ENCODE results near the gene ETV3. TPM values are rescaled to one million over a fixed set of nuclear protein-coding genes. Genes with fewer than 3 reads are reported as not detected.
A peak's percentile ranks its signal among the peaks of the same experiment; 100 is the strongest.
"Not testable (repeated sequence)": the region's sequence is repeated elsewhere in the genome, so short reads cannot be mapped to it uniquely, and the experiment has no call there.

The ETV3 gene
- total RNA-seq, 1 donor from 2014 or later: 6.0 TPM

- ATAC-seq (no peak), DNase-seq (ENCODE audit: low spot score) (no peak)
These were observed 24.6 kb downstream of the ETV3 start for GRCh38 chr1:157113631-157114030.

GRCh38 chr1:157113106-157113505, 25.1 kb downstream of the ETV3 start:
- ATAC-seq: peak; percentile 30
- no peak for DNase-seq (ENCODE audit: low spot score)

- DNase-seq (ENCODE audit: low spot score) (peak; percentile 27), ATAC-seq (no peak)
These were observed 25.9 kb downstream of the ETV3 start for GRCh38 chr1:157112186-157112867.

- DNase-seq (ENCODE audit: low spot score) (peak; percentile 18), ATAC-seq (no peak)
These were observed 26.6 kb downstream of the ETV3 start for GRCh38 chr1:157111396-157112165.

- DNase-seq (ENCODE audit: low spot score) (peak; percentile 23), ATAC-seq (no peak)
These were observed 27.5 kb downstream of the ETV3 start for GRCh38 chr1:157110686-157111085.

GRCh38 chr1:157110003-157110402, 28.2 kb downstream of the ETV3 start:
- ATAC-seq (no peak), DNase-seq (ENCODE audit: low spot score) (peak; percentile 33)

- DNase-seq (ENCODE audit: low spot score) (peak; percentile 3), ATAC-seq (no peak)
These were observed 29.7 kb downstream of the ETV3 start for GRCh38 chr1:157108448-157108847.

- ATAC-seq: no peak
These were observed 30.5 kb downstream of the ETV3 start for GRCh38 chr1:157107702-157108101.

GRCh38 chr1:157106813-157107189, 31.4 kb downstream of the ETV3 start:
- DNase-seq (ENCODE audit: low spot score) (no peak), ATAC-seq (no peak)

More at GRCh38 chr1:157107702-157108101, 30.5 kb downstream of the ETV3 start:
- DNase-seq (ENCODE audit: low spot score): no peak

- DNase-seq (ENCODE audit: low spot score): no peak
- peak; percentile 48 for ATAC-seq
These were observed 32.0 kb downstream of the ETV3 start for GRCh38 chr1:157105988-157106812.

GRCh38 chr1:157105298-157105987, 32.8 kb downstream of the ETV3 start:
- DNase-seq (ENCODE audit: low spot score) (no peak), ATAC-seq (no peak)

- no peak for ATAC-seq
These were observed 33.4 kb downstream of the ETV3 start for GRCh38 chr1:157104598-157105293.

GRCh38 chr1:157103268-157103667, 34.9 kb downstream of the ETV3 start:
- DNase-seq (ENCODE audit: low spot score): no peak
- ATAC-seq: no peak

More at GRCh38 chr1:157104598-157105293, 33.4 kb downstream of the ETV3 start:
- DNase-seq (ENCODE audit: low spot score): no peak

- no peak for ATAC-seq
- DNase-seq (ENCODE audit: low spot score): no peak
These were observed 37.0 kb downstream of the ETV3 start for GRCh38 chr1:157101149-157101548.

- ATAC-seq: no peak
These were observed 38.6 kb downstream of the ETV3 start, which contains the start of gene ETV3L for GRCh38 chr1:157099633-157100009. ETV3L (minus strand) TSS chr1:157099808; CDS start chr1:157099523, 285 bp downstream.

GRCh38 chr1:157098987-157099632, 39.1 kb downstream of the ETV3 start:
- DNase-seq (ENCODE audit: low spot score): not testable (repeated sequence)

More at GRCh38 chr1:157099633-157100009, 38.6 kb downstream of the ETV3 start, which contains the start of gene ETV3L:
- no peak for DNase-seq (ENCODE audit: low spot score)

GRCh38 chr1:157098519-157098918, 39.7 kb downstream of the ETV3 start:
- no peak for DNase-seq (ENCODE audit: low spot score)
- ATAC-seq: no peak

More at GRCh38 chr1:157098987-157099632, 39.1 kb downstream of the ETV3 start:
- not testable (repeated sequence) for ATAC-seq

GRCh38 chr1:157097692-157098091, 40.5 kb downstream of the ETV3 start:
- DNase-seq (ENCODE audit: low spot score) (no peak), ATAC-seq (no peak)

- no peak for ATAC-seq
- no peak for DNase-seq (ENCODE audit: low spot score)
These were observed 41.3 kb downstream of the ETV3 start for GRCh38 chr1:157096881-157097280.

Measured in left lobe of liver (tissue), 2 donors.